Suprapubic skin (tissue), 3 donors: ENCODE data around the gene TXNDC17.

ENCODE experiments used
- POLR2AphosphoS5 ChIP-seq, 3 donors: sonication (generic); formaldehyde crosslinking; IDR thresholded peaks; one replicate each; pipeline ENCODE4 v1.6.1; 2017; ENCODE audit warnings: antibody characterized with exemption in 3 of 3
- TF ChIP-seq, protein P1 (sequence below), 2 donors: fragments of 200-600 bp in 1 of 2; fragments of 450-650 bp in 1 of 2; sonication (generic) in 1 of 2; IDR thresholded peaks; one replicate each; pipeline ENCODE4 v1.5.1; 2016 to 2019; ENCODE audit warnings: antibody characterized with exemption in 2 of 2, mild to moderate bottlenecking in 1 of 2, moderate library complexity in 1 of 2

GRCh38 chr17:6648181-6648580 is 7.3 kb downstream of the TXNDC17 start:
- TF ChIP-seq POLR2AphosphoS5 (IDR thresholded peaks at IDR 0.05) = no peak
- TF ChIP-seq, protein P1, sequence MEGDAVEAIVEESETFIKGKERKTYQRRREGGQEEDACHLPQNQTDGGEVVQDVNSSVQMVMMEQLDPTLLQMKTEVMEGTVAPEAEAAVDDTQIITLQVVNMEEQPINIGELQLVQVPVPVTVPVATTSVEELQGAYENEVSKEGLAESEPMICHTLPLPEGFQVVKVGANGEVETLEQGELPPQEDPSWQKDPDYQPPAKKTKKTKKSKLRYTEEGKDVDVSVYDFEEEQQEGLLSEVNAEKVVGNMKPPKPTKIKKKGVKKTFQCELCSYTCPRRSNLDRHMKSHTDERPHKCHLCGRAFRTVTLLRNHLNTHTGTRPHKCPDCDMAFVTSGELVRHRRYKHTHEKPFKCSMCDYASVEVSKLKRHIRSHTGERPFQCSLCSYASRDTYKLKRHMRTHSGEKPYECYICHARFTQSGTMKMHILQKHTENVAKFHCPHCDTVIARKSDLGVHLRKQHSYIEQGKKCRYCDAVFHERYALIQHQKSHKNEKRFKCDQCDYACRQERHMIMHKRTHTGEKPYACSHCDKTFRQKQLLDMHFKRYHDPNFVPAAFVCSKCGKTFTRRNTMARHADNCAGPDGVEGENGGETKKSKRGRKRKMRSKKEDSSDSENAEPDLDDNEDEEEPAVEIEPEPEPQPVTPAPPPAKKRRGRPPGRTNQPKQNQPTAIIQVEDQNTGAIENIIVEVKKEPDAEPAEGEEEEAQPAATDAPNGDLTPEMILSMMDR (IDR thresholded peaks at IDR 0.05) = no peak
